Measurements from ENCODE around the gene FAM161B. TPM values are rescaled to one million over a fixed set of nuclear protein-coding genes. Genes with fewer than 3 reads are reported as not detected.

Gene FAM161B
- total and polyA plus RNA-seq, 2 of the 13 experiments (the other 11 are each of a cell fraction or from before 2014, with no cell fraction given): 1.6 to 2.0 TPM

DNA sequence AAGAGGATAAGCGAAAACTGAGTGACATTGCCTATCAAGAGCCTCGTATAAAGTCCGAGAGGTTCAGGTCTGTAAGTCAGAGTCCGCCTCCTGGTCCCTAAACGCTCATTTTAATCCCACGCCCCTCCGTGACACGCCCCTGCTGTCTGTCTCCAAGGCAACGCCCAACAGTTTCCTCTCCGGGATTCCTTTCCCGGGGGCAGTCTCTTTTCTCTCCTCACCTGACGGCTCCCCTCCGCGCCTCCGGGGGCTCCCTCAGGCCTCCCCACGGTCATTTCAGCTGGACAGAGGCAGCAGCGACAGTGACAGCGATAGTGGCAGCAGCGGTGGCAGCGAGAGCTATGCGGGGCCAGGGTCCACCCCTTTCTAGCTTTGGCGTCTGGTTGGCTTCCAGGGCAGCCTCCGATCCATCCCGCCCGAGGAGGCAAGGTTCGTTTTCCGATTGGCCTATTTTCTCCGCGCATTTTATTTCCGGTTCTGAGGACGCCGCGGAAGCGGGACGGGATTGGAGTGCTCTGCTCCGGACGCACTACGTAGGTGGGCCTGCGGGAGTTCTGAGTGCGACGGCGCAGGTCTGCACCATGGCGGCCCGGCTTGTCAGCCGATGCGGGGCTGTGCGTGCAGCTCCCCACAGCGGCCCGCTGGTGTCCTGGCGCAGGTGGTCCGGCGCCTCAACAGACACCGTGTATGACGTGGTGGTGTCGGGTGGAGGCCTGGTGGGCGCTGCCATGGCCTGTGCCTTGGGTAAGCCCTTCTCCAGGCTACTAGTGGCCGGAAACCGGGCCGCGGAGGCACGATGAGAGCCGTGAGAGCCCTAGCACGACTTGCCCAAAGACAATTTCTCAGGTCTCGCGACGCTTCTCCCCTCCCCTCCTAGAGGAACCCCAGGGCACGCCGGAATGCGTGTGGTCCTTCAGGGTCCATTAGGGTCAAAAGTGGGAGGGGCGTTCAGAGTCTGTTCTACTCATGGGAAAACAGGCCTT, at the start of gene FAM161B, which contains the start of gene COQ6 (continued):
- TF ChIP-seq ZNF230 (CRISPR knock-in tag; IDR thresholded peaks at IDR 0.05) (no peak), ZNF784 (CRISPR knock-in tag; IDR thresholded peaks at IDR 0.05; ENCODE audit: borderline replicate concordance) (no peak; the same call in 1 of the 2 replicates), ZNF12 (CRISPR knock-in tag; IDR thresholded peaks at IDR 0.05) (peak; percentile 69; the same call in 1 of the 2 replicates), GABPA (IDR thresholded peaks at IDR 0.05; ENCODE audit: low read depth, low read length) (peak; percentile 71), GABPA (CRISPR knock-in tag; IDR thresholded peaks at IDR 0.05; ENCODE audit: low read depth) (peak; percentile 93), ZNF841 (CRISPR knock-in tag; IDR thresholded peaks at IDR 0.05; ENCODE audit: borderline replicate concordance) (no peak), SRSF9 (IDR thresholded peaks at IDR 0.05; ENCODE audit: borderline replicate concordance, insufficient read depth, low read depth, low read length, poor library complexity, severe bottlenecking) (no peak), SALL1 (CRISPR knock-in tag; IDR thresholded peaks at IDR 0.05) (peak; percentile 77), ZFP91 (CRISPR knock-in tag; IDR thresholded peaks at IDR 0.05; ENCODE audit: borderline replicate concordance) (peak; percentile 82; the same call in 1 of the 2 replicates), CENPT (CRISPR knock-in tag; IDR thresholded peaks at IDR 0.05; ENCODE audit: low read depth) (no peak; the same call in 1 of the 2 replicates), ZNF20 (CRISPR knock-in tag; IDR thresholded peaks at IDR 0.05) (no peak), ZFP36L2 (CRISPR knock-in tag; IDR thresholded peaks at IDR 0.05) (no peak), SALL2 (CRISPR knock-in tag; IDR thresholded peaks at IDR 0.05) (peak; percentile 66; the same call in 1 of the 2 replicates), SMAD1 (CRISPR knock-in tag; IDR thresholded peaks at IDR 0.05; ENCODE audit: borderline replicate concordance, low read depth) (no peak), ZNF354B (CRISPR knock-in tag; IDR thresholded peaks at IDR 0.05) (0 out of 2 replicates have a peak, but pooled peaks have one; percentile 57), BHLHE40 (IDR thresholded peaks at IDR 0.05; ENCODE audit: low read length) (no peak), ZNF883 (CRISPR knock-in tag; IDR thresholded peaks at IDR 0.05; ENCODE audit: not compliant biosample characterization) (no peak), ZNF510 (CRISPR knock-in tag; IDR thresholded peaks at IDR 0.05; ENCODE audit: low read depth) (peak; percentile 76; the same call in 1 of the 2 replicates), KLF16 (CRISPR knock-in tag; IDR thresholded peaks at IDR 0.05) (peak in 1 of 2 experiments; percentile 62; a peak in 1 of 4 replicates), ATM (IDR thresholded peaks at IDR 0.05; ENCODE audit: borderline replicate concordance) (no peak), ZNF709 (CRISPR knock-in tag; IDR thresholded peaks at IDR 0.05) (peak; percentile 37; the same call in 1 of the 2 replicates), ATF6 (CRISPR knock-in tag; conservative IDR thresholded peaks at IDR 0.05) (no peak), SP4 (CRISPR knock-in tag; IDR thresholded peaks at IDR 0.05) (peak; percentile 53)

All from HepG2 (cell line).